Measurements from ENCODE around the gene C3orf22.

DNA sequence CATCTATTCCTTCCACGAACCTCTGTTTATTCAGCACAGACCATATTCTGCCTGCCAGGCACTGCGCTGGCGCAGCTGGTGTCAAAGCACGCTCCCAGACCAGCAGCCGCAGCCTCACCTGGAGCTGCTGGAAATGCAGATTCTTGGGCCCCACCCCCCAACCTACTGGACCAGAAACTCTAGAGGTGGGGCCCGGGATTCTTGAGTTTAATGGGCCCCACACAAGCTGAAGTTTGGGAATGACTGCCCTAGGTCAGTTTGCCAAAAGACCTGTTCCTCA, 27.7 kb downstream of the C3orf22 start:
- TF ChIP-seq EZH2 (IDR thresholded peaks at IDR 0.05; ENCODE audit: insufficient read depth, poor library complexity, severe bottlenecking) (no peak), EZH2phosphoT487 (IDR thresholded peaks at IDR 0.05; ENCODE audit: insufficient read depth, low read depth) (no peak)
